ENCODE measurements around the gene ADORA1.

ADORA1 gene

DNA sequence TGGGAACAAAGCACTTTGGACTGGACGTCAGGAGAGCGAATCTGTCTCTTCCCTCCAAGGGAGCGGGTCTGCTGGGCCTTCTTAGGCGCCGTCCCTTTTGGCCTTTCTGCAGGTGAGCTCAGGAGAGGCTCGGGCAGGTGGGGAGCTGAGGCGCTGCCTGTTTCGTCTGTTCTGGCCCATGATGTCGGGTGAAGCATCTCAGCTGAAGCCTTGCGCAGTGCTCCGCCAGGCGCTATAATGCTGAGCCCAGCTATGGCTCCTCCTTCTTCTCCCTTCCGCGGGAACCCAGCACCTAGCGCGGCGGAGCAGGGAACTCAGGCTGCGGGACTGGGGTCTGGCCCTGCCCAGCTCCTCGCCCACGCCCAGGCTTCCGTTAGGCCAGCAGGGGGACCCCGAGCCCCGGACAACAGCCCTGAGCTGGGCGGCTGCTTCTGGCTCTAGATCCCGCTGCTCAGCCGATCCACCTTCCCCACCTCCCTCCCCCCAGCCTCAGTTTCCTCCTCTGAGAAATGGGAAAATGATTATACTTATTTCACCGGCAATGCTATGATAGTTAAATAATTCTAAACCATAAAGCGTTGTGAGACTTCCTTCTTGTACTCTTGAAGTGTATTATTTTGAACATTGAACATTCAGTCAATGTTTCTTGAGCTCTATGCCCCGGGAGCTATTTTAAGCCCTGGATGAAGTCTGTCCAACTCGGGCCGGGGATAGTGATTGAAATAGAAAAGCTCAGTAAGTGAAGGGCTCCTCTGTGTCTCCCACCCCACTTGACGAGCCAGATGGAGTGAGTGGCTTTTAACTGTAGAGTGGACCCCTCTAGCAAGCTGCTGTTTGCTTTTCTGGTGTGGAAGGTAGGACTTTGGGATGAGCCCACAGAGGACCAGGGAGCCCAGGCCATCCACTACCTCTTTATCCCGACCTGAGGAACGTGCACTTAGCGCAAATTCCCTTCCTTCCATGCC is 9.6 kb upstream of the ADORA1 start (continued):
- TF ChIP-seq ZNF561 (tag by site-specific recombination; IDR thresholded peaks at IDR 0.05; ENCODE audit: borderline replicate concordance) (0 out of 2 replicates have a peak, but pooled peaks have one; percentile 61), ZNF548 (tag by site-specific recombination; IDR thresholded peaks at IDR 0.05) (no peak), ZNF549 (tag by site-specific recombination; IDR thresholded peaks at IDR 0.05) (no peak), ZSCAN16 (tag by site-specific recombination; IDR thresholded peaks at IDR 0.05) (no peak), ZNF324 (tag by site-specific recombination; IDR thresholded peaks at IDR 0.05) (no peak), GLIS2 (tag by site-specific recombination; IDR thresholded peaks at IDR 0.05) (no peak), ZNF600 (tag by site-specific recombination; IDR thresholded peaks at IDR 0.05) (0 out of 2 replicates have a peak, but pooled peaks have one; percentile 21), BCL11A (tag by site-specific recombination; IDR thresholded peaks at IDR 0.05; ENCODE audit: low read depth) (no peak), ZNF184 (tag by site-specific recombination; IDR thresholded peaks at IDR 0.05) (no peak), KLF9 (tag by site-specific recombination; IDR thresholded peaks at IDR 0.05; ENCODE audit: low read depth) (no peak), ZBTB17 (tag by site-specific recombination; IDR thresholded peaks at IDR 0.05) (peak; percentile 69; the same call in 1 of the 2 replicates), SP2 (tag by site-specific recombination; IDR thresholded peaks at IDR 0.05) (0 out of 2 replicates have a peak, but pooled peaks have one; percentile 10), ZNF37A (tag by site-specific recombination; IDR thresholded peaks at IDR 0.05) (no peak), ZNF138 (tag by site-specific recombination; IDR thresholded peaks at IDR 0.05; ENCODE audit: borderline replicate concordance) (no peak), ZNF658 (tag by site-specific recombination; IDR thresholded peaks at IDR 0.05) (no peak), ZNF585B (tag by site-specific recombination; IDR thresholded peaks at IDR 0.05) (no peak), ZNF654 (tag by site-specific recombination; IDR thresholded peaks at IDR 0.05; ENCODE audit: low read depth) (peak; percentile 84), ZNF426 (tag by site-specific recombination; IDR thresholded peaks at IDR 0.05) (no peak), ZNF19 (tag by site-specific recombination; IDR thresholded peaks at IDR 0.05; ENCODE audit: low read depth) (no peak), FEZF1 (tag by site-specific recombination; IDR thresholded peaks at IDR 0.05) (no peak), ZNF768 (tag by site-specific recombination; IDR thresholded peaks at IDR 0.05) (no peak), KLF7 (tag by site-specific recombination; IDR thresholded peaks at IDR 0.05; ENCODE audit: borderline replicate concordance) (no peak; the same call in 1 of the 2 replicates)
- TF ChIP-seq, protein P1, sequence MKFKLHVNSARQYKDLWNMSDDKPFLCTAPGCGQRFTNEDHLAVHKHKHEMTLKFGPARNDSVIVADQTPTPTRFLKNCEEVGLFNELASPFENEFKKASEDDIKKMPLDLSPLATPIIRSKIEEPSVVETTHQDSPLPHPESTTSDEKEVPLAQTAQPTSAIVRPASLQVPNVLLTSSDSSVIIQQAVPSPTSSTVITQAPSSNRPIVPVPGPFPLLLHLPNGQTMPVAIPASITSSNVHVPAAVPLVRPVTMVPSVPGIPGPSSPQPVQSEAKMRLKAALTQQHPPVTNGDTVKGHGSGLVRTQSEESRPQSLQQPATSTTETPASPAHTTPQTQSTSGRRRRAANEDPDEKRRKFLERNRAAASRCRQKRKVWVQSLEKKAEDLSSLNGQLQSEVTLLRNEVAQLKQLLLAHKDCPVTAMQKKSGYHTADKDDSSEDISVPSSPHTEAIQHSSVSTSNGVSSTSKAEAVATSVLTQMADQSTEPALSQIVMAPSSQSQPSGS (tag by site-specific recombination; IDR thresholded peaks at IDR 0.05; ENCODE audit: low read depth), result no peak
- TF ChIP-seq, protein P2, sequence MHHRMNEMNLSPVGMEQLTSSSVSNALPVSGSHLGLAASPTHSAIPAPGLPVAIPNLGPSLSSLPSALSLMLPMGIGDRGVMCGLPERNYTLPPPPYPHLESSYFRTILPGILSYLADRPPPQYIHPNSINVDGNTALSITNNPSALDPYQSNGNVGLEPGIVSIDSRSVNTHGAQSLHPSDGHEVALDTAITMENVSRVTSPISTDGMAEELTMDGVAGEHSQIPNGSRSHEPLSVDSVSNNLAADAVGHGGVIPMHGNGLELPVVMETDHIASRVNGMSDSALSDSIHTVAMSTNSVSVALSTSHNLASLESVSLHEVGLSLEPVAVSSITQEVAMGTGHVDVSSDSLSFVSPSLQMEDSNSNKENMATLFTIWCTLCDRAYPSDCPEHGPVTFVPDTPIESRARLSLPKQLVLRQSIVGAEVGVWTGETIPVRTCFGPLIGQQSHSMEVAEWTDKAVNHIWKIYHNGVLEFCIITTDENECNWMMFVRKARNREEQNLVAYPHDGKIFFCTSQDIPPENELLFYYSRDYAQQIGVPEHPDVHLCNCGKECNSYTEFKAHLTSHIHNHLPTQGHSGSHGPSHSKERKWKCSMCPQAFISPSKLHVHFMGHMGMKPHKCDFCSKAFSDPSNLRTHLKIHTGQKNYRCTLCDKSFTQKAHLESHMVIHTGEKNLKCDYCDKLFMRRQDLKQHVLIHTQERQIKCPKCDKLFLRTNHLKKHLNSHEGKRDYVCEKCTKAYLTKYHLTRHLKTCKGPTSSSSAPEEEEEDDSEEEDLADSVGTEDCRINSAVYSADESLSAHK (tag by site-specific recombination; IDR thresholded peaks at IDR 0.05), result no peak
- TF ChIP-seq, protein P3, sequence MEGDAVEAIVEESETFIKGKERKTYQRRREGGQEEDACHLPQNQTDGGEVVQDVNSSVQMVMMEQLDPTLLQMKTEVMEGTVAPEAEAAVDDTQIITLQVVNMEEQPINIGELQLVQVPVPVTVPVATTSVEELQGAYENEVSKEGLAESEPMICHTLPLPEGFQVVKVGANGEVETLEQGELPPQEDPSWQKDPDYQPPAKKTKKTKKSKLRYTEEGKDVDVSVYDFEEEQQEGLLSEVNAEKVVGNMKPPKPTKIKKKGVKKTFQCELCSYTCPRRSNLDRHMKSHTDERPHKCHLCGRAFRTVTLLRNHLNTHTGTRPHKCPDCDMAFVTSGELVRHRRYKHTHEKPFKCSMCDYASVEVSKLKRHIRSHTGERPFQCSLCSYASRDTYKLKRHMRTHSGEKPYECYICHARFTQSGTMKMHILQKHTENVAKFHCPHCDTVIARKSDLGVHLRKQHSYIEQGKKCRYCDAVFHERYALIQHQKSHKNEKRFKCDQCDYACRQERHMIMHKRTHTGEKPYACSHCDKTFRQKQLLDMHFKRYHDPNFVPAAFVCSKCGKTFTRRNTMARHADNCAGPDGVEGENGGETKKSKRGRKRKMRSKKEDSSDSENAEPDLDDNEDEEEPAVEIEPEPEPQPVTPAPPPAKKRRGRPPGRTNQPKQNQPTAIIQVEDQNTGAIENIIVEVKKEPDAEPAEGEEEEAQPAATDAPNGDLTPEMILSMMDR (tag by site-specific recombination; IDR thresholded peaks at IDR 0.05), result peak; percentile 92
- TF ChIP-seq, protein P4, sequence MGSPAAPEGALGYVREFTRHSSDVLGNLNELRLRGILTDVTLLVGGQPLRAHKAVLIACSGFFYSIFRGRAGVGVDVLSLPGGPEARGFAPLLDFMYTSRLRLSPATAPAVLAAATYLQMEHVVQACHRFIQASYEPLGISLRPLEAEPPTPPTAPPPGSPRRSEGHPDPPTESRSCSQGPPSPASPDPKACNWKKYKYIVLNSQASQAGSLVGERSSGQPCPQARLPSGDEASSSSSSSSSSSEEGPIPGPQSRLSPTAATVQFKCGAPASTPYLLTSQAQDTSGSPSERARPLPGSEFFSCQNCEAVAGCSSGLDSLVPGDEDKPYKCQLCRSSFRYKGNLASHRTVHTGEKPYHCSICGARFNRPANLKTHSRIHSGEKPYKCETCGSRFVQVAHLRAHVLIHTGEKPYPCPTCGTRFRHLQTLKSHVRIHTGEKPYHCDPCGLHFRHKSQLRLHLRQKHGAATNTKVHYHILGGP (tag by site-specific recombination; IDR thresholded peaks at IDR 0.05), result no peak

Data from HEK293 (cell line).